ENCODE results near the gene NOXA1. TPM values are rescaled to one million over a fixed set of nuclear protein-coding genes. Genes with fewer than 3 reads are reported as not detected.

NOXA1 gene
- total RNA-seq, 4 donors from 2014 or later, result 2.2 to 7.6 (median 4.0) TPM

- H3K27me3 ChIP-seq, result no peaks in the 10 kb centered on the region
- peak overlapping the region; percentile 30 for H3K27ac ChIP-seq
- TF ChIP-seq CTCF (IDR thresholded peaks at IDR 0.05), result no peak
- no peak for TF ChIP-seq EP300 (IDR thresholded peaks at IDR 0.05)
- TF ChIP-seq POLR2A (IDR thresholded peaks at IDR 0.05), result no peak
- TF ChIP-seq POLR2AphosphoS5 (IDR thresholded peaks at IDR 0.05), result no peak
- H3K9me3 ChIP-seq, result no peaks in the 10 kb centered on the region
- H3K4me3 ChIP-seq, result peak overlapping the region; percentile 81
- peaks cover 44% of the 10 kb centered on the region for H3K4me1 ChIP-seq
- 50% methylated on average over 6 of the region's 15 CpGs for WGBS
- peaks cover 29% of the 10 kb centered on the region for H3K36me3 ChIP-seq
- no peak for DNase-seq (ENCODE audit: low spot score in 2 of 2)
Measured at GRCh38 chr9:137459601-137460362, 36.6 kb downstream of the NOXA1 start.

- no peak overlapping the region for H3K4me3 ChIP-seq
- peaks cover 36% of the 10 kb centered on the region for H3K4me1 ChIP-seq
- H3K36me3 ChIP-seq, result peaks cover 26% of the 10 kb centered on the region
- WGBS, result 88% methylated on average over 19 of the region's 31 CpGs
- peak in 1 of 2 donors; percentile 74 for DNase-seq (ENCODE audit: low spot score in 2 of 2)
- no peaks in the 10 kb centered on the region for H3K9me3 ChIP-seq
- H3K27ac ChIP-seq, result no peak overlapping the region
- no peak for TF ChIP-seq CTCF (IDR thresholded peaks at IDR 0.05)
- TF ChIP-seq EP300 (IDR thresholded peaks at IDR 0.05), result no peak
- no peak for TF ChIP-seq POLR2A (IDR thresholded peaks at IDR 0.05)
- no peak for TF ChIP-seq POLR2AphosphoS5 (IDR thresholded peaks at IDR 0.05)
- no peaks in the 10 kb centered on the region for H3K27me3 ChIP-seq
Measured at GRCh38 chr9:137460363-137461315, 37.4 kb downstream of the NOXA1 start.

GRCh38 chr9:137461316-137461662 is 38.1 kb downstream of the NOXA1 start:
- peaks cover 32% of the 10 kb centered on the region for H3K4me1 ChIP-seq
- 87% methylated on average over 18 of the region's 21 CpGs for WGBS
- no peak for TF ChIP-seq EP300 (IDR thresholded peaks at IDR 0.05)
- no peak for TF ChIP-seq POLR2AphosphoS5 (IDR thresholded peaks at IDR 0.05)
- no peak for TF ChIP-seq CTCF (IDR thresholded peaks at IDR 0.05)
- TF ChIP-seq POLR2A (IDR thresholded peaks at IDR 0.05), result no peak
- H3K27ac ChIP-seq, result no peak overlapping the region
- H3K36me3 ChIP-seq, result peaks cover 26% of the 10 kb centered on the region
- H3K4me3 ChIP-seq, result no peak overlapping the region
- no peaks in the 10 kb centered on the region for H3K27me3 ChIP-seq
- H3K9me3 ChIP-seq, result no peaks in the 10 kb centered on the region
- DNase-seq (ENCODE audit: low spot score in 2 of 2), result peak in 1 of 2 donors; percentile 75

- Histone ChIP-seq H3K27me3 (no peaks in the 10 kb centered on the region), H3K4me3 (no peak overlapping the region), H3K4me1 (peaks cover 31% of the 10 kb centered on the region), H3K9me3 (no peaks in the 10 kb centered on the region), H3K27ac (no peak overlapping the region), H3K36me3 (peaks cover 24% of the 10 kb centered on the region)
- WGBS, result 51% methylated on average over 19 of the region's 52 CpGs
- DNase-seq (ENCODE audit: low spot score in 2 of 2), result peak in 1 of 2 donors; percentile 81
- TF ChIP-seq CTCF (IDR thresholded peaks at IDR 0.05) (no peak), POLR2A (IDR thresholded peaks at IDR 0.05) (no peak), EP300 (IDR thresholded peaks at IDR 0.05) (no peak), POLR2AphosphoS5 (IDR thresholded peaks at IDR 0.05) (no peak)
Measured at GRCh38 chr9:137461663-137462395, 38.6 kb downstream of the NOXA1 start.

Measured in suprapubic skin (tissue), 4 donors.